GM21447 (cell line): ENCODE measurements around the gene KRTAP4-4.

Experiments
- ATAC-seq: cut with Tn5 transposase; IDR thresholded peaks from one replicate; pipeline ENCODE4 v1.9.1; 2021; ENCODE audit not compliant: unreplicated experiment

Gene KRTAP4-4

DNA sequence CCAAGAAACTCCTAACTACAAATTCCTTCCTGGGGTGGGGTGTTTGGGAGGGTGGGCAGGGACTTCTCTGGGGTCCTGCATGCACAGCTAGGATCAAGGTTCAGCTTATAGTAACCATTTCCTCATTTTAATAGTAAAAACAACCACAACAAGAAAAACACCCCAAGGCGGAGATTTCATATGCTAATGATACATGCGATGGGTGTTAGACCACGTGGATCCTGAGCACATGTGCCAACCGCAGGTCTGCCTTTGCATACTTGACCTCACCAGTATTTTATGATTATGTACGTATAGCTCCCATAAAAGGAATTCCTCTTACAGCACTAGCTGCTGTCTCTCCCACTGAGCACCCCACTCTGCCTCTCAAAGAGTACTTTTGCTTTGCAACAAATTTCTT, 44.3 kb downstream of the KRTAP4-4 start:
- no peak for ATAC-seq

DNA sequence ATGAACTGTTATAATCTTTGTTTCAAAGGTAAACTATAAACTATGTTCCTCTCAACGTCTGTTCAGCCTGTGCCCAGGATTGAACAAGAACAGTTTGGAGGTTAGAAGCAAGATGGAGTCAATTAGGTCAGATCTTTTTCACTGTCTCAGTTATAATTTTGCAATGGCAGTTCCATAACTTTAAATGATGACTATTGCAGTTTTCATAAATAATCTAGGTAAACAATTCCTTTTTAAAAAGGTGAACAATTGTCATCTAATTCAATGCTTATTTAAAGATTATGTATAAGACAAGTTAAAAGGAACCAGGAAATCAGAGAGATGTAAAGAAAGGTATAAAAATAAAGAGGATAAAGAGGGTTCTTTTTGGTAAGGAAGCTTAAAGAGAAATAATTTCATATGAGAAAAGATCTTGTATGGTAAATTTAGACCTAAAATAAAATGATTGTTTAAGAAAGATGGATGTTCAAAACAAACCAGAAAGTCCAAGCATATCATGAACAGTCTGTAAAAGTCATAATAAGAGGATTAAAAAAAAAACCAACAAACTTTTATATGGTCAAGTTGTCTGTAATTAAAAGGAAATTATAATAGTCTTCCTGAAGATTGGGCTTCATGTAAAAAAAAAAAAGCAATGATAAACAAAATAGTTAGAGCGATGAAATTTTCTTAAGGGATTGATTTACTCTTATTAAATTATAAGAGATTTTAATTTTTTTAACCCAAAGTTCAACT, 49.2 kb downstream of the KRTAP4-4 start:
- no peak for ATAC-seq
